ENCODE results near the gene TMSB4Y.
A peak's percentile ranks its signal among the peaks of the same experiment; 100 is the strongest.

TMSB4Y gene

GRCh38 chrY:13703568-13703968 is at the start of gene TMSB4Y:
TMSB4Y (plus strand) TSS chrY:13703899.
- peak; percentile 82 for DNase-seq

- no peak for DNase-seq
Observed at GRCh38 chrY:13664162-13664561, 39.5 kb upstream of the TMSB4Y start.

DNA sequence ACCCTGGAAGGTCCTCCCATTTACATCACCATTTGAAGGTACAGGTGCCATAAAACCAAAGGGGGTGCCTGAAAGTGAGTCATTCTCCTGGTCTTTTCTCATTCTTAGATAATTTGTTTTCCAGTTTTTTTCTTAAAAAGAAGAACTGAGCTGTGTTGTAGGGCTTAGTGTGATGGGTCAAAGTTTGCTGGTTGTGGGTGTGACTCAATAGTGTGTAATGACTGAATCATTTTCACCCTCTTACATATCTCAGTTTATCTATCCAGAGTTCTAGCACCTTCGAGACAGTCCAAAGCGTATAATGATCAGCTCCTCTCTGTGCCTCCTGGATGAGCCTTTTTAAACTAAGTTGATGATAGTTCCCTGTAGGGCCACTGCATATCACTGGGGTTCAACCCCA is 32.6 kb upstream of the TMSB4Y start:
- no peak for DNase-seq

DNA sequence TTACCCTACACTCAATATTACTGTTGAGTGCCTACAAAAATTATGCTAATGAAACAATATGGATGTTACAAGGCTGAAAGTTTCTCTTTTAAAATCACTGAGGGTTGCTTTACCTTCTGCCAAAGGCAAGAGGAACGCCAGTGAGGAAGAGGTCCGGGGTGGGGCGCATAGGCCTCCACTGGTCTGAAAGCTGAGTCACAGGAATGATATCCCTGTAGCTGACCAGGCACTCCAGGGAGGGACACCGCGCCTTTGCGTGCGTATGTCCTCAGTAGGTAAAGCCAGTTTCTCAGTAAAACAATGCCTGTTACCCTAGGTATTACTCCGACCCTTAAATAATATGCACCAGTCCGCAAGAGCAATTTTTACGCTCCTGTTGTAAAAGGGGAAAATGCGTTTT is 1.4 kb upstream of the TMSB4Y start:
- no peak for DNase-seq

- peak; percentile 30 for DNase-seq
Observed at GRCh38 chrY:13704121-13704930, 627 bp downstream of the TMSB4Y start.

- no peak for DNase-seq
Observed at GRCh38 chrY:13705197-13705596, 1.5 kb downstream of the TMSB4Y start.

- DNase-seq, result no peak
Observed at GRCh38 chrY:13708038-13708437, 4.3 kb downstream of the TMSB4Y start.

DNA sequence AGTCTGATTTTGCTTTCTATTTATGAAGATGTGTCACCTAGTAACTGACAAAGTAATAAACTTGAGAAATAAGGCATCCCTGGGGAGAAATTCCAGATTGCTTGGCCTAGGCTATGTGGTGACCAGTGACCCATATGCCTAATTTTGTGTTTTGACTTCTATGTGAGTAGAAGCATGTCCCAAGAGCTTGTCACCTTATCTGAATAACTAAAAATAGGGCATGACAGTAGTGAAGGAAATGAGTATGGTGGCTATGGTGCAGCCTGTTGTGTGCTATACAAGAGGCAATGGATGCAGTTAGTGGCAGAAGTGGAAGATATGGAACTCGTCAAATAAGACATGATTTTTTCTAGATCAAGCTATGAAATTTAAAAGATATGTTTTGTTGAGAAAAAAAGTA is 15.3 kb downstream of the TMSB4Y start:
- no peak for DNase-seq

DNA sequence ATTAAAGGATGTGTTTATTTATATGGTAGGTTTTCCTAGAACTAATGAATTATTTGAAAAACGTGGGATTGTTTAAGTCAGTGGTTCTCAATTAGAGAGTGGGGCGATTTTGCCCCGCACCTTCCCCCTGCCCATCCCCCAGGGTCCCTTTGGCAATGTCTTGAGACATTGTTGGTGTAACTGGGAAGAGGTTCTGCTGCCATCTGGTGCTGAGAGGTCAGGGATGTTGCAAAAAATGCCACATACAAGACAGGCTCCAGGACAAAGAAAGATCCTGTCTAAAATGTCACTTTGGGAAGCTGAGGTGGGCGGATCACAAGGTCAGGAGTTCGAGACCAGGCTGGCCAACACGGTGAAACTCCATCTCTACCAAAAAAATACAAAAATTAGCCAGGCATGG is 25.8 kb downstream of the TMSB4Y start:
- no peak for DNase-seq

DNA sequence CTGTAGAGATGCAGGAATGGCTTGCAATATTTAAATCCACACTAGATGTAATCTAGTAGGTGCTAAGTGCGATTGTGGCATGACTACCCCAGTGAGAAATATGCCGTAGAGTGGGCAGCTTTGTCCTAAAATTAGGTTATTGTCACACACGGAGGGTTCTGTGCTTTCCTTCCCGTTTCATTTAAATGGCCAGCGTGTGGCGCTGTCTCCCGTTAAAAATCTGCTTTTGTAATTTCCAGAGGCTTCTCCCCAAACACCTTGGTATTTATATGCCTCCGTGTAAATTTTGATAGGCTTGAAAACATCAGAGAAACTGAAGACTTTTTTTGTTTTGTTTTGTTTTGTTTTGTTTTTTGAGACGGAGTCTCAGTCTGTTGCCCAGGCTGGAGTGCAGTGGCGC is 34.9 kb downstream of the TMSB4Y start:
- DNase-seq, result peak; percentile 38

DNA sequence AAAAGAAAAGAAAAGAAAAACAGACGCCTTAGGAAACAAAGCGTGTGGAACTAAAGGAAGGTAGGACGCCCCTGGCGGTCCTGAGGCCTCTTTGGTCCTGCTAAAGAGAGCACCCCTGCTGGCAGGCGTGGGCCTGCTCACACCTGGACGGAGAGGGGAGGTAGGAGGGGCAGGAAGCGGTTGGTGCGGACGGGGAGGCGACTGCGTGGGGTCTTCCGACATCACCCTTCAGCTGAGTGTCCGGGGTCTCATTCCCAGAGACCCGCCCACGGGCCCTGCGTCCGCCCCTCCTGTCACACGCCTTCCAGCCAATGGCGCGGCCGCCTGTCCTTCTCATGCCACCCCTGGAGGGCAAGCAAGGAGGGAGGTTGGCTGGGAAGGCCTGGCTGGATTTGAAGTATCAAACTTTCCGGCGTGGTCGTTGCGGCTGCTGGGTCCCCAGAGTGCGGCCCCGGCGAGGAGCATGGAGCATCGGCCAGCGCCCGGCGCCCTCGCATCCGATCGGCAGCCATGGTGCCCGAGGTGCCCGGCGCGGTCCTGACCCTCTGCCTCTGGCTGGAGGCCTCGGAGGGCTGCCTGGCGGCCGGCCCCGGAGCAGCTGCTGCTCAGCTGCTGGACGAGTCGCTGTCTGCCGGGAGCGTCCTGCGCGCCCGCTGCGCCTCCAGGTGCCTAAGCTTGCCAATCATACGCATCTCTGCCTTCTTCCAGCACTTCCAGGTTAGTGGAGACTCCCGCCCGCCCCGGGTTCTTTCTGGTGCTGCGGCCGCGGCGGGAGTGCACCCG is 47.8 kb downstream of the TMSB4Y start:
- peak; percentile 60 for DNase-seq

DNA sequence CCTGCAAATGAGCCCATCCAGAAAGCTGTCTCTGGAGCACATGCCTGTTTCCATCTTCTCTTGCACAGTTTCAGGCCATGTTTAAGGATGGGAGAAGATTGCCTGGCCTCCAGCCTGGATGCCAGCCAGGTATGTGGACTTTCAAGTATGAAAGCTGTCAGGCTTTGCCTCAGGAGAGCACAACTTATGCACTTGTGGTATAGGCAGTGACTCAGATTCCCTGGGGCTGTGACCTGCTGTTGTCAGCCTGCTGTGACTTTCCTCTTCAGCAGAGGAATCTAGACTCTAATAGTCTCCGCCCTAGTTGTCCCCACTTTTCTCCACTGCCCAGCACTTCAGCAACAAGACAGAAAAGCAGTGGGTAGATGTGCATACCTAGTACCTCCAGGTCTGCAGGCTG is 51.0 kb downstream of the TMSB4Y start:
- DNase-seq, result no peak
